GM19438 (cell line): ENCODE data around the gene MPC2.
"Not testable (repeated sequence)": the region's sequence is repeated elsewhere in the genome, so short reads cannot be mapped to it uniquely, and the experiment has no call there.

Source experiments
- ATAC-seq: cut with Tn5 transposase; IDR thresholded peaks from one replicate; pipeline ENCODE4 v1.9.1; 2021; ENCODE audit warnings: low read depth; ENCODE audit not compliant: unreplicated experiment

The MPC2 gene

DNA sequence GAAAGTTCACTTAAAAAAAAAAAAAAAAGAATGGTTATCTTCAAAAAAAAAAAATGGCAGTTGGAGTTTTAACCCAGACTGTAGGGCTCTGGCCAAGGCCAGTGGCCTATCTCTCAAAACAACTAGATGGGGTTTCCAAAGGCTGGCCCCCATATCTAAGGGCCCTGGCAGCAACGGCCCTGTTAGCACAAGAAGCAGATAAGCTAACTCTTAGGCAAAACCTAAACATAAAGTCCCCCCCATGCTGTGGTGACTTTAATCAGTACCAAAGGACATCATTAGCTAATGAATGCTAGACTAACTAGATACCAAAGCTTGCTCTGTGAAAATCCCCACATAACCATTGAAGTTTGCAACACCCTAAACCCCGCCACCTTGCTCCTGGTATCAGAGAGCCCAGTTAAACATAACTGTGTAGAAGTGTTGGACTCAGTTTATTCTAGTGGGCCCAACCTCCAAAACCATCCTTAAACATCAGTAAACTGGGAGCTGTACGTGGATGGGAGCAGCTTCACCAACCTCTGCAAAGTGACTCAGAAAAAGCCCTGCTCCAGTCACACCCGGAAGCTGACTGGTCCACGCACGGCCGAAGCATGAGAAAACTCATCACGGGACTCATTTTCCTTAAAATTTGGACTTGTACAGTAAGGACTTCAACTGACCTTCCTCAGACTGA lies 70.0 kb downstream of the MPC2 start:
- not testable (repeated sequence) for ATAC-seq
